Fibroblast of villous mesenchyme (primary cell): ENCODE data around the gene GSE1. TPM values are rescaled to one million over a fixed set of nuclear protein-coding genes. Genes with fewer than 3 reads are reported as not detected.
"Not testable (repeated sequence)": the region's sequence is repeated elsewhere in the genome, so short reads cannot be mapped to it uniquely, and the experiment has no call there.

Source experiments
- DNase-seq: peaks from one replicate; pipeline ENCODE4 v3.0.0-alpha.2; 2010; ENCODE audit warnings: low read depth
- H3K4me3 ChIP-seq: 2 replicates; pipeline ENCODE4 v1.5.1; 2011; ENCODE audit warnings: low read depth, mild to moderate bottlenecking, low read length
- total RNA-seq: library from RNA; depleted of rRNA; stranded (reverse); fragments of >200 nt; gene quantifications from 2 replicates; pipeline ENCODE4 v1.2.3, GENCODE V29; 2012
- TF ChIP-seq, protein P1 (sequence below): IDR thresholded peaks from 2 replicates; pipeline ENCODE4 v1.5.1; 2012; ENCODE audit warnings: low read depth, mild to moderate bottlenecking, low read length; ENCODE audit not compliant: insufficient read depth

The GSE1 gene
- total RNA-seq, 1 donor, result 48.4 TPM

DNA sequence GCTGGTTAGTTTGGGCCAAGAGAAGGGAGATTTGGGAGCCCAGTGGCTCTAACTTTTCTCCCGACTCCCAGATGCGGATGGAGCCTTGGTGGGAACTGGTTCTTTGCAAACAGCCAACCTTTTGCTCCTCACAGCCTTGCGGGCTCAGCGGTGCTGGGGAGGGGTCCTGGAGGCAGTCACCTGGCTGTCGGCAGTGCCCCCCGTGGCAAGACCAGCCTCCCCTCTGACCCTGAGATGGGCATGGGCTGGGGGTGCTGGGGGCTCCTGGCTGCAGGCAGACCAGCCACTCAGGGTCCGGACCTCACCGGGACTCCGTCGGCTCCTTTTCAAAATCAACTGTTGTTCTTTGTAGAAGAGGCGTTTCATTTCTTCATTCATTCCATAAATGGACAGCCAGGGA lies 21.7 kb upstream of the GSE1 start:
- no peak overlapping the region for H3K4me3 ChIP-seq
- DNase-seq, result no peak
- TF ChIP-seq, protein P1, sequence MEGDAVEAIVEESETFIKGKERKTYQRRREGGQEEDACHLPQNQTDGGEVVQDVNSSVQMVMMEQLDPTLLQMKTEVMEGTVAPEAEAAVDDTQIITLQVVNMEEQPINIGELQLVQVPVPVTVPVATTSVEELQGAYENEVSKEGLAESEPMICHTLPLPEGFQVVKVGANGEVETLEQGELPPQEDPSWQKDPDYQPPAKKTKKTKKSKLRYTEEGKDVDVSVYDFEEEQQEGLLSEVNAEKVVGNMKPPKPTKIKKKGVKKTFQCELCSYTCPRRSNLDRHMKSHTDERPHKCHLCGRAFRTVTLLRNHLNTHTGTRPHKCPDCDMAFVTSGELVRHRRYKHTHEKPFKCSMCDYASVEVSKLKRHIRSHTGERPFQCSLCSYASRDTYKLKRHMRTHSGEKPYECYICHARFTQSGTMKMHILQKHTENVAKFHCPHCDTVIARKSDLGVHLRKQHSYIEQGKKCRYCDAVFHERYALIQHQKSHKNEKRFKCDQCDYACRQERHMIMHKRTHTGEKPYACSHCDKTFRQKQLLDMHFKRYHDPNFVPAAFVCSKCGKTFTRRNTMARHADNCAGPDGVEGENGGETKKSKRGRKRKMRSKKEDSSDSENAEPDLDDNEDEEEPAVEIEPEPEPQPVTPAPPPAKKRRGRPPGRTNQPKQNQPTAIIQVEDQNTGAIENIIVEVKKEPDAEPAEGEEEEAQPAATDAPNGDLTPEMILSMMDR, result no peak

DNA sequence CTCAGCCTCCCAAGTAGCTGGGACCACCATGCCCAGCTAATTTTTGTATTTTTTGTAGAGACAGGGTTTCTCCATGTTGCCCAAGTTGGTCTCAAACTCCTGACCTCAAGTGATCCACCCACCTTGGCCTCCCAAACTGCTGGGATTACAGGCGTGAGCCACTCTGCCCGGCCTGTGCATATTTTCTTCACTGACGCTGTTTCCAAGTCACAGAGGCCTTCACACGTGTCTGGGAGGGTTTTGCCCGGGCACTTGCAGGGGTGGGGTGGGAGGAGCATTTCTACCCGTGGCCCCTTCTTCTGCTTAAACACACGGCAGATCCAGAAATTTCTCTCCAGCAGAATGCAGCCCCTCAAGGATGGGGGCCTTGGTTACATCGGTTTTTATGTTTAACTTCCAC lies 20.8 kb upstream of the GSE1 start:
- not testable (repeated sequence) for H3K4me3 ChIP-seq, DNase-seq

- peak; percentile 58 for DNase-seq
- TF ChIP-seq, protein P1, result no peak
- H3K4me3 ChIP-seq, result no peak overlapping the region
These were observed 20.2 kb upstream of the GSE1 start for GRCh38 chr16:85592700-85593493.

DNA sequence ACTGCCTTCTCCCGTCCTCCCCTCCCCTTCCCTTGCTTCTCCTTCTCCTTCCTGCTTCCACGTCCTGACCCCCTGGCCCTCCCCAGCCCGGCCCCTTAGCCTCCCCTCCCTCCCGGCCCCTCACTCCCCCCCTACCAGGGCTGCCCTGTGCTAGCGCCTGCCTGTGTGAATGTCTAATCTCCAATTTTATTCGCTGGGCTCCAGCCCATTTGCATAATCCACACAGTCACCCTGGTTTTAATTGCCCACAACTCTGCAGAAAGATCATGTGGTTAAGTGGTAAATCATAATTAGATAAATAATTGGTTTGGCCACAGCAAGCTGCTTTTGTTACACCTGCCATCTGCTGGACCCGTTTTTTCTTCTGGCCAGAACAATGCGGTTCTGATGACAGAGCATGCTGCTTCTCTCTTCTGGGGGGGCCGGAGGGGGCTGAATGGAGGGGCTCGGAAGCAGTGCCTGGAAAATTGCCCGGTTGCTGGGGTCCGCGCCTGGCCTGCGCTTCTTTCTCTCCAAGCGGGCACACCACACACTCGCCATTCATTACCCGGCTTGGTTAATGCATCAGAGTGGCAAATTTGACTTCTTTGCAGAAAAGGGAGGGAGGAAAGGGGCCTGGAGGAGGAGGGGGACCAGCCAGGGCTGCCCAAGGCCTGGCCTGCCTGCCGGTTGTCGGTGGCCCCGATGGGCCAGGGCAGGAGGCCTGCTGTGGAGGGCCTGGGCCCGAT lies 19.5 kb upstream of the GSE1 start:
- no peak overlapping the region for H3K4me3 ChIP-seq
- DNase-seq, result no peak
- TF ChIP-seq, protein P1, result no peak

GRCh38 chr16:85594273-85594977 lies 18.7 kb upstream of the GSE1 start:
- H3K4me3 ChIP-seq, result no peak overlapping the region
- TF ChIP-seq, protein P1, result no peak

GRCh38 chr16:85594978-85595661 lies 18.0 kb upstream of the GSE1 start:
- H3K4me3 ChIP-seq, result no peak overlapping the region
- TF ChIP-seq, protein P1, result no peak
- no peak for DNase-seq

More at GRCh38 chr16:85594273-85594977, 18.7 kb upstream of the GSE1 start:
- DNase-seq, result no peak
